ENCODE results near the gene TMF1.
A peak's percentile ranks its signal among the peaks of the same experiment; 100 is the strongest.

The TMF1 gene

DNA sequence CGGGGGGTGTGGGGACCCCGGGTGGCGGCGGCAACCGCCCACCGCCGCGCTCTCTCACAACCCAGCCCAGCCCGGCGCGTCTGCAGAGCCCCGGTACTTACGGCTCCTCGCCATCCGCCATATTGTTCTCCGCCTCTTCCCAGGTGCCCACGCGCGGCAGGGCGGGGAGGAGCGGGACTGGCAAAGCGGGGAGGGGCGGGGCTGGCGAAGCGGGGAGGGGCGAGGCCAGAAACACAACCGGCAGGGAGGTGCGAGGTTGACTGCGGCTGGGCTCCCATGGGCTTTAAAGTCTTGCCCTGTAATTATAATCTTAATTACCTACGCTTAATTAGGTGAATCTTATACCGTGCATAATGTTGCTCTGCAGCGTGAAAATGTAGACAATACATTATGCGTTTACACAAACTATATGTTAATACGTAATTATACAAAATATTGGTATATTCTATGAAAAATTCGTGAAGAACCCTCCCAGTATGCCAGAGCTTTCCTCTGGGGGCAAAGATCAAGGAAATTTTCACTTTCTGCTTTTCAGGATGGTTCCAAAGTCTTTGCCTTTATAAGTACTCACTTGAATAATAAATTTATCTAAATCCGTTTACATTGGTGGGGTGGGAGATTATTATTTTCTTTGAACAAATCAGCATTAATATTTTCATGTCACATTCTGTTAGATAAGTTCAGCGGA is 28.2 kb upstream of the TMF1 start, which contains the start of gene UBA3:
Gene UBA3, minus strand, starts transcription at position 133 of the 688 bp plus-strand sequence. Its CDS starts 12 bp downstream, at position 121.
- DNase-seq, result peak; percentile 93 to 94

- no peak for DNase-seq
Observed at GRCh38 chr3:69079269-69080159, 27.4 kb upstream of the TMF1 start.

DNA sequence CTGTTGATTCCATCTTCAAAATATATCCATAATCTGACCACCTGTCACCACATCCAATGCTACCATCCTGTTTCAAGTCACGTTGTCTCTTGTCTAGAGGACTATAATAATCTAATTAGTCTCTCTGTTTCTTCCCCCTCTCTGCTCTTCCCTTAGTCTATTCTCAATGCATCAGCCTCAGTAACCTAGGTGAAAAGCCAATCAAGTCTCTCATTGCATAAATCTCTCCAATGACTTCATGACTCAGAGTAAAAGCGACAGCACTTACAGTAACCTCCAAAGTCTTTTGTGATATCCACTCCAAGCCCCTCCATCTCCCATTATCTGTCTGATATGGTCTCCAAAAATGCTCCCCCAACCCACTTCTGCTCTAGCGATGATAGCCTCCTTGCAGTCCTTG is 20.8 kb upstream of the TMF1 start:
- no peak for DNase-seq

GRCh38 chr3:69066121-69066520 is 14.0 kb upstream of the TMF1 start:
- DNase-seq, result no peak

- DNase-seq, result no peak
Observed at GRCh38 chr3:69065318-69065964, 13.3 kb upstream of the TMF1 start.

GRCh38 chr3:69063636-69064035 is 11.5 kb upstream of the TMF1 start:
- no peak for DNase-seq

GRCh38 chr3:69059688-69060087 is 7.6 kb upstream of the TMF1 start:
- DNase-seq, result no peak

- DNase-seq, result no peak
Observed at GRCh38 chr3:69058947-69059224, 6.8 kb upstream of the TMF1 start.

DNA sequence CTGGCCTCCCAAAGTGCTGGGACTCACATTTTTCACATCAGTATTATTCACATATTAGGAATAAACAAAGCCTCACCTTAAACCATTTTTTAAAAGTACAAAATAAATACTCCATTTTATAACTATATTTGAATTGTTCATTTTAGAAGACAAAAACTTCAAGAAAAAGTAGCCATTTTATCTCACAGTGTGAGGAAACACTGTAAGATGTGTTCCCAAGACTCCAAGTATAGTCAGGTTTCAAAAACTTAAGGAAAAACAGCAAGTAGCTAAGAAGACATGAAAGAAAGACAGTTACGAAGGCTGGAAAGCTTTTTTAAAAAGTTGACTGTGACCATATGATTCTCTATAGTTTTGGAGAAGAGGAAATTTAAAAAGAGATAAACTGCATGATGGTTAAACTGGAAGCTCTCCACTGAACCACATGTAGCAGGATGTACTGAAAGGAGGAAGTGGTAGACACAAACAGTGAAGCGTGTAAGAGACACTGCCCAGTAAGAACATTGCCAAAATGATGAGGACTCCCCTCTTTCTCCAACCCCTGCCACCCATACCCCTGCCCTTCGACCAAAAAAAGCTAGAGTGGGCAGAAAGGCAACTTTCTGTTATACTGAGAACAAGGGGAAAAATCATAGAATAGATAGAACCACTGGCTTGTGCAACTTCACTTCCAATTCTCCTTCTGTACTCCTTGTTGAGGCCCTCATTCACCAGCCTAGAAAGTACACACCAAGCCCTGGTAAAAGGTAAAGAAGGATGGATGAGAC is 6.2 kb upstream of the TMF1 start:
- DNase-seq, result no peak

DNA sequence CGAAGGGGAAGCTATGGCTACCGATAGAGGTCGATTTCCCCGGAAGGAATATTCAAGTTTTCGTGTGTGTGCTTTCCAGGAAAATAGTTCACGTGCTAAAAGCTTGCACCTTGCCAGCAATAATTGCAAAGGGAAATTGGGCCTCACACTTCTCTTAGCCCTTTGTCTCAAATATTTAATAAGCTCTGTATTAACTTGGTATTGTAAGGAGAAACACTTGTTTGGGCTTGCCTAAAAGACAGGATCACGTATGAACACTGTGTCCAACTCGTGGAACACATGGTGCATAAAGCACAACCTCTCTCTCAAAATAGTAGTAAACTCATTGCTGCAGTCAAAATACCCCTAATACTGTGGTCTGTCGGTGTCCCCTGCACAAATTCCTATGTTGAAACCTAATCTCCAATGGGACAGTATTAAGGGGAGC is 352 bp upstream of the TMF1 start:
- no peak for DNase-seq

DNA sequence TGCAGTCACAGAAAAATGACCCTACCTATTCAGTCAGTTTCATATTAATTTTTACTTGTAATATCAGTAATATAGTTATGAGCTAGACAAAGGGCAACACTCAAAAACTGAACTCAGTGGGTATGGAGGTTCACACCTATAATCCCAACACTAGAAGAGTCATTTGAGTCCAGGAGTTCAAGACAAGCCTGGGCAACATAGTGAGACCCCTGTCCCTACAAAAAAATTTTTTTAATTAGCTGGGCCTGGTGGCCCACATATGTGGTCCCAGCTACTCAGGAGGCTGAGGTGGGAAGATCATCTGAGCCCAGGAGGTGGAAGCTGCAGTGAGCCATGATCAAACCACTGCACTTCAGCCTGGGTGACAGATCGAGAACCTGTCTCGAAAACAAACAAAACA is 3.1 kb downstream of the TMF1 start:
- DNase-seq, result no peak

GRCh38 chr3:69044608-69045007 is 7.5 kb downstream of the TMF1 start:
- DNase-seq, result no peak

DNA sequence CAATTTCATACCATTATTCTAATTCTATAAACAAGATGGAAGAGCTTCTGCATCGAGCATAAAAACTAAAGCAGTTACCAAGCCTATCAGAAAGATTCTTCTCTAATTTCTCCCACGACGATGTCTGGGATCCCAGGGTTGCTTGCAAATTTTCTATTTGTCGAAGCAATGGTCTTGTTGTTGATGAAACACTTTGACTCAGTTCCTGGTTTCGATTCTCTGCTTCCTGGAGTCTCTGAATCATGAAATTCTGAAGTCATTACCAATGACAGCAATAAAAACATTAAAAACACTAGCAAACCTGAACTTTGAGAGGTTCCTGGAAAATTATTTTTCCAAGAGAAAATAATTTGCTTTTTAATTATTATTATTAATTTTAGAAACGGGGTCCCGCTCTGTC is 18.7 kb downstream of the TMF1 start:
- no peak for DNase-seq

DNA sequence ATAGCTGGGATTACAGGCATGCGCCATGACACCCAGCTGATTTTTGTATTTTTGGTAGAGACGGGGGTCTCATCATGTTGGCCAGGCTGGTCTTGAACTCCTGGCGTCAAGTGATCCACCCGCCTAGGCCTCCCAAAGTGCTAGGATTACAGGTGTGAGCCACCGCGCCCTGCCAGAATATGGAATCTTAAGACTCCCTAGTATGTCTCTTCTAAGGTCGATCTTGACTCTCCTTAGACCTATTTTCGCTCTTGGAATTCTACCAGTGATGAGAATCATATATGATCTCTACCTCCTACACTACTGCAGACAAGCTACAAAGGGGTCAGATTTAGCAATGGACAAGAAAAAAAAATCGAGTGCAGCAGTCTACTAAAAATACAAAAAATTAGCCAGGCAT is 19.4 kb downstream of the TMF1 start:
- no peak for DNase-seq

GRCh38 chr3:69032142-69032541 is 20.0 kb downstream of the TMF1 start:
- DNase-seq, result no peak

- DNase-seq, result no peak
Observed at GRCh38 chr3:69031635-69032034, 20.5 kb downstream of the TMF1 start.

DNA sequence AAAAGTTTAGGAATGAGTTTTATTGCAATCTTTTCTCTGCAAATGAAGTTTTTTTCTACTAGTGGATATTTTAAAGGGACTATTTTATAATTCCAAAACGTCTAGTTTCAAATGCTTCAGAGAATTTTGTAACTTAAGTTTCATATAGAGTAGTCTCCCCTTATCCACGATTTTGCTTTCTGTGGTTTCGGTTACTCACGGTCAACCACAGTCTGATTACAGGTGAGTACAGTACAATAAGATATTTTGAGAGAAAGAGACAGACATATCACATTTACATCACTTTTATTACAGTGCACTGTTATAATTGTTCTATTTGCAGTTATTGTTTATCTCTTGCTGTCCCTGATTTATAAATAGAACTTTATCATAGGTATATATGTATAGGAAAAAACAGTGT is 31.3 kb downstream of the TMF1 start:
- no peak for DNase-seq

- DNase-seq, result no peak
Observed at GRCh38 chr3:69020424-69020823, 31.7 kb downstream of the TMF1 start.

GRCh38 chr3:69016901-69017300 is 35.2 kb downstream of the TMF1 start:
- DNase-seq, result no peak

DNA sequence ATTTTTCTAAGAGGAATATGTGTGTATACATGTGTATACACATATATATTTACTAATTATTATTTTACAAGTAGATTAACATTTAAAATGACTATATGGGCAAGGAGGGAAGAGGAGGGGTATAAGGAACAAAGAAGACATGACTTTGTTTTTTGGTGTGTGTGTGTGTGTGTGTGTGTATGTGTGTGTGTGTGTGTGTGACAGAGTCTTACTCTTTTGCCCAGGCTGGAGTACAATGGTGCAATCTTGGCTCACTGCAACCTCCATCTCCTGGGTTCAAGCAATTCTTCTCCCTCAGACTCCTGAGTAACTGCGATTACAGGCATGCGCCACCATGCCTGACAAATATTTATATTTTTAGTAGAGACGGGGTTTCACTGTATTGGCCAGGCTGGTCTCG is 36.0 kb downstream of the TMF1 start:
- DNase-seq, result no peak

- no peak for DNase-seq
Observed at GRCh38 chr3:69014022-69014580, 38.0 kb downstream of the TMF1 start.

DNA sequence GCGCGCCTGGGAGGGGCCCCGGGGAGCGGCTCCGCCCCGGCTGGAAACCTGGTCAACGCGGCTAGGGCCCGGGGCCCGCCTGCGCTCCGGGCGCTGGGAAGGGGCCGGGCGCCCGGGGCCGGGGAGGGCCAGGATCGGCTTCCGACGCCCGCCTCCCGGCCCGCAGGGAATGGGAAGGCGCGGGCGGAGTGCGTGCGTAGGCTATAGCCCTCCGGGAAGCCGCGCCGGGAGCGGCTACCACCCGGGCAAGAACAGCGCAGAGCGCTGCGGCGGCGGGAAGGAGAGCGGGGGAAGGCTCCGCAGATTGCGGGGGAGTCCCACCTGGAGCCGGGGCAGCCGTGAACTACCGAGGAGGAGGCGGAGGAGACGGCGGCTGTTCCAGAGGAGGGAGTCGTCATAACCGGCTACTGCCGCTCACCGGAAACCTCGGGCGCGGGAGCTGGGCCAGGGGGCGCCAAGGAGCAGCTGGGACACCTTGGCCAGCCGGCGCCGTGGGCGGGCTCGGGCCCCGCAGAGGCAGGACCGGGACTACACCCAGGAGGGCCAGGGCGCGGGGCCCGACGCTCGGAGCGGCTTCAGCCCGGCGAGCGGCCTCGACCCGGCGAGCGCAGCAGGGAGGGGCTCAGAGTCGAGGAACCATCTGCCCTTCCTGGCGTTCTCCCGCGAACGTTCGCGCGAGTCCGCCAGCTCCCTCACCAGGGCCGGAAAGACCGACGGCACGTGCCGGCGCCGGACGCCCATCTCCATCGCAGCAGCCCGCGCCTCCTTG is 38.7 kb downstream of the TMF1 start, which contains the start of gene EOGT:
Gene EOGT, minus strand, starts transcription at position 432 of the 769 bp plus-strand sequence. CDS start 3,838 bp downstream, outside the sequence.
- peak; percentile 67 to 70 for DNase-seq
